OCI-LY3 (cell line): ENCODE measurements around the gene HIVEP3.

Source experiments
- EZH2phosphoT487 ChIP-seq: fragments of 200-600 bp; shearing (Covaris generic); IDR thresholded peaks from 2 replicates; pipeline ENCODE4 v1.6.1; 2018; ENCODE audit warnings: antibody characterized with exemption, mixed run types, low read depth
- TF ChIP-seq, protein P1 (sequence below): fragments of 200-600, 300-600 bp; sonication (generic); IDR thresholded peaks from 2 replicates; pipeline ENCODE4 v1.5.1; 2014; ENCODE audit warnings: antibody characterized with exemption, low read length, low read depth

DNA sequence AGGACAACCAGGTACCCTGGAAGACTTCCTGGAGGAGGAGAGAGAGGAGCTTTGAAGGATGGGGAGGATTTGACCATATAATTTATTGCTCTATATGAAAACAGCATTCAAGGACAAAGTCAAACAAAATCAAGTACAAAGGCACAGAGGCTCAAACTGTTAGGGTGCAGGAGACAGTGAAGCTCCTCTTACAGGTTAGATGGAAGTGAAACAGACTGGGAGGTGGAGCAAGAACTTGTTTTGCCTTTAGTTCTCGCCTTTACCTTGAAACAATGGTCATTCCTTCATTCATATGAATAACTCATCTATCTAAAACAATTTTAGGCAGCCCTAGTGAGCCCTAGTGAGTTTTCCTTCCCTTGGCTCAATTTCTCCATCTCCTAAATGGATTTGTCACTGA, 199.6 kb downstream of the HIVEP3 start:
- TF ChIP-seq, protein P1, sequence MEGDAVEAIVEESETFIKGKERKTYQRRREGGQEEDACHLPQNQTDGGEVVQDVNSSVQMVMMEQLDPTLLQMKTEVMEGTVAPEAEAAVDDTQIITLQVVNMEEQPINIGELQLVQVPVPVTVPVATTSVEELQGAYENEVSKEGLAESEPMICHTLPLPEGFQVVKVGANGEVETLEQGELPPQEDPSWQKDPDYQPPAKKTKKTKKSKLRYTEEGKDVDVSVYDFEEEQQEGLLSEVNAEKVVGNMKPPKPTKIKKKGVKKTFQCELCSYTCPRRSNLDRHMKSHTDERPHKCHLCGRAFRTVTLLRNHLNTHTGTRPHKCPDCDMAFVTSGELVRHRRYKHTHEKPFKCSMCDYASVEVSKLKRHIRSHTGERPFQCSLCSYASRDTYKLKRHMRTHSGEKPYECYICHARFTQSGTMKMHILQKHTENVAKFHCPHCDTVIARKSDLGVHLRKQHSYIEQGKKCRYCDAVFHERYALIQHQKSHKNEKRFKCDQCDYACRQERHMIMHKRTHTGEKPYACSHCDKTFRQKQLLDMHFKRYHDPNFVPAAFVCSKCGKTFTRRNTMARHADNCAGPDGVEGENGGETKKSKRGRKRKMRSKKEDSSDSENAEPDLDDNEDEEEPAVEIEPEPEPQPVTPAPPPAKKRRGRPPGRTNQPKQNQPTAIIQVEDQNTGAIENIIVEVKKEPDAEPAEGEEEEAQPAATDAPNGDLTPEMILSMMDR = no peak
- no peak for TF ChIP-seq EZH2phosphoT487
